BJ (cell line): ENCODE results near the gene SPIRE2. TPM values are rescaled to one million over a fixed set of nuclear protein-coding genes. Genes with fewer than 3 reads are reported as not detected.

Source experiments
- CTCF ChIA-PET: fragments of 350-600 bp; formaldehyde crosslinking; extraction: SDS; loops from one replicate; lab custom pipeline; 2021; ENCODE audit warnings: antibody characterized with exemption, inconsistent platforms; lab: Yijun Ruan, JAX
- POLR2A ChIA-PET: fragments of 300-600 bp; sonication (Branson Sonifier 250); formaldehyde crosslinking; extraction: SDS; loops from one replicate; lab custom pipeline; 2021; ENCODE audit warnings: antibody characterized with exemption; lab: Charles Lee
- DNase-seq: peaks from one replicate; pipeline ENCODE4 v3.0.0-alpha.2; 2011; ENCODE audit warnings: low read depth
- H3K27me3 ChIP-seq: 2 replicates; pipeline ENCODE4 v1.6.0; 2011; ENCODE audit warnings: low read length; ENCODE audit not compliant: control insufficient read depth, insufficient read depth
- H3K36me3 ChIP-seq: 2 replicates; pipeline ENCODE4 v1.5.1; 2011; ENCODE audit warnings: low read length; ENCODE audit not compliant: control insufficient read depth, insufficient read depth
- H3K4me3 ChIP-seq: 2 replicates; pipeline ENCODE4 v1.5.1; 2011; ENCODE audit warnings: low read depth, mild to moderate bottlenecking, control low read depth, low read length
- polyA plus RNA-seq: library from polyadenylated mRNA; depleted of rRNA; stranded (reverse); fragments of >200 nt; gene quantifications from 2 replicates; pipeline ENCODE4 v1.2.3, GENCODE V29; 2011
- TF ChIP-seq, protein P1 (sequence below): IDR thresholded peaks from 2 replicates; pipeline ENCODE4 v1.5.1; 2011; ENCODE audit warnings: low read depth, mild to moderate bottlenecking, control low read depth, inconsistent platforms, low read length, moderate library complexity; ENCODE audit not compliant: insufficient read depth

The SPIRE2 gene
- polyA plus RNA-seq, 1 experiment: 2.3 TPM

DNA sequence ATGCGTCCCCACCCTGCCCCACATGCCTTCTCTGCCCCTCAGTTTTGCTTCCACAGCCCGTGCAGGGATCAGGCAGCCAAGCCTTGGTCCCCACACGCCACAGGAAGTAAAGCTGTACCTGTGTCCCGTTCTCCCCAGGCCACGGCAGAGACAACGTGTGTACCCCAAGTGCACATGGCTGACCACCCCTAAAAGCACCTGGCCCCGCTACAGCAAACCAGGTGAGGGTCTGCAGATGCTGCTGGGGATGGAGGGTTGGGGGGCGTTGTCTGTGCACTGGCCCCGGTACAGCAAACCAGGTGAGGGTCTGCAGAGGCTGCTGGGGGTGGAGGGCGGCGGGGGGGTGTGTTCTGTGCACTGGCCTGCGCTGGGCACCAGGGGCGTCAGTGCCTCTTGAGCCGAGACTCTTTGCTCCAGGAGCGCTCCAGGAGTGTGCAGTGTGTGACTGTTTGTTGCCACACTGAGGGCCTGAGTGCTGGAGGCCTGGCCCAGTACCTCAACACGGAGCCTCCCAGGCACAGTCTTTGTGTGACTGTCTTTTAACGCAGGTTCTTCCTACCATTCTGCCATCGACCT, 63.9 kb downstream of the SPIRE2 start:
- ChIA-PET CTCF (interaction anchor here (1.6 kb wide), 1 partner anchor 18 kb away, joined by 5 read pairs; no protein-coding TSS in a partner anchor), POLR2A (no interaction called here)
- Histone ChIP-seq H3K4me3 (no peak overlapping the region), H3K27me3 (no peaks in the 10 kb centered on the region), H3K36me3 (peaks cover 53% of the 10 kb centered on the region)
- DNase-seq: no peak
- TF ChIP-seq, protein P1, sequence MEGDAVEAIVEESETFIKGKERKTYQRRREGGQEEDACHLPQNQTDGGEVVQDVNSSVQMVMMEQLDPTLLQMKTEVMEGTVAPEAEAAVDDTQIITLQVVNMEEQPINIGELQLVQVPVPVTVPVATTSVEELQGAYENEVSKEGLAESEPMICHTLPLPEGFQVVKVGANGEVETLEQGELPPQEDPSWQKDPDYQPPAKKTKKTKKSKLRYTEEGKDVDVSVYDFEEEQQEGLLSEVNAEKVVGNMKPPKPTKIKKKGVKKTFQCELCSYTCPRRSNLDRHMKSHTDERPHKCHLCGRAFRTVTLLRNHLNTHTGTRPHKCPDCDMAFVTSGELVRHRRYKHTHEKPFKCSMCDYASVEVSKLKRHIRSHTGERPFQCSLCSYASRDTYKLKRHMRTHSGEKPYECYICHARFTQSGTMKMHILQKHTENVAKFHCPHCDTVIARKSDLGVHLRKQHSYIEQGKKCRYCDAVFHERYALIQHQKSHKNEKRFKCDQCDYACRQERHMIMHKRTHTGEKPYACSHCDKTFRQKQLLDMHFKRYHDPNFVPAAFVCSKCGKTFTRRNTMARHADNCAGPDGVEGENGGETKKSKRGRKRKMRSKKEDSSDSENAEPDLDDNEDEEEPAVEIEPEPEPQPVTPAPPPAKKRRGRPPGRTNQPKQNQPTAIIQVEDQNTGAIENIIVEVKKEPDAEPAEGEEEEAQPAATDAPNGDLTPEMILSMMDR: no peak

DNA sequence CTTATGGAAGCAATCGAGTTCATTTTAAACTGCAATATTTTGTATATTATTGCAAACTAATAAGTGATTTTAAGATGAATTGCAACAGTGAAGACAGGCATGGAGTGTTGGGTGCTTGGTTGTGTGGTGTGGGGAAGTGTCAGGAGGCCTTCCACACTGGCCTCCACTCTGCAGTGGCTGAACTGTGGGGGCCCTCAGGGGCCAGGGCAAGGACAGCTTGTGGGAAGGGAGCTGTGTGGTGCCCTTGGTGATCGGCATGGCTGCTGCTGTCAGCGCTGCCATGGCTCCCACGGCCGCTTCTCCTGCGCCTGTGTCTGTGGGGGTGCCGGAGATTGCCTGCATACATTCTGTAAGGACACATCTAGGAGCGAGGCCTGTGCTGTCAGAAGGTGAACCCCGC, 64.4 kb downstream of the SPIRE2 start:
- Histone ChIP-seq H3K4me3 (no peak overlapping the region), H3K27me3 (no peaks in the 10 kb centered on the region), H3K36me3 (peaks cover 51% of the 10 kb centered on the region)
- DNase-seq: no peak
- ChIA-PET CTCF (interaction anchor here (0.9 kb wide), 1 partner anchor 18 kb away, joined by 3 read pairs; no protein-coding TSS in a partner anchor), POLR2A (no interaction called here)
- TF ChIP-seq, protein P1: no peak

DNA sequence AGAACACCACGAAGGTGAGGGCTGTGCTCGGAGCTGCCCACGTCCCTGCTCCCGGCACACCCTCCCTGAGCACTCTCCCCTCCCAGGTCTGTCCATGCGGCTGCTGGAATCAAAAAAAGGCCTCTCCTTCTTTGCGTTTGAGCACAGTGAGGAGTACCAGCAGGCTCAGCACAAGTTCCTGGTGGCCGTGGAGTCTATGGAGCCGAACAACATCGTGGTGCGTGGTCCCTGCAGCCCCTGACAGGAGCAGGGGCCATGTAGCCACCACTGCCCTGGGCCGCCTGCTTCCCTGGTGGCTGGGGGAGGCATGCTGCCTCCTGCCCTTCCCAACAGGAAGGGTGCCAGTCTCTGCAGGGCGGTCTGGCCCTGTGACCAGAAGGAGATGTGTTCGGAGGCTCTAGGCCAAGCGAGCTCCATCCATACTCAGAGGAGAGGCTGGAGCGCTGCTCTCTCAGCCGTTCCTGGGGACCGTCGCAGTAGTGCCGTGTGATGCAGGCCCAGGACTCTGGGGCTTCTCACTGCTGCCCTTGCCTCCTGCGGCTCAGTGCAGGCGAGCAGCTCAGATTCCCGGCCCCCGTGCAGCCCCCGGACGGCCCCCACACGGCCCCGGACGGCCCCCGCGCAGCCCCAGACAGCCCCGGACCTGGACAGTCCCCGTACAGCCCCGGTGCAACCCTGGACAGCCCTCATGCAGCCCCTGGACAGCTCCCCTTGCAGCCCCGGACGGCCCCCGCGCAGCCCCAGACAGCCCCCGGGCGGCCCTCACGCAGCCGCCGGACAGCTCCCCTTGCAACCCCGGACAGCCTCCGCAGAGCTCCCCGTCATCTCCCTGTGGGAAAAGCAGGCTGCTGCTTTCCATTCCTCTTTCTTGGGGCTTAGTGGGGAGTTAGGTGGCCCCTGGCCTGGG, 65.6 kb downstream of the SPIRE2 start:
- Histone ChIP-seq H3K36me3 (peaks cover 56% of the 10 kb centered on the region), H3K27me3 (no peaks in the 10 kb centered on the region), H3K4me3 (no peak overlapping the region)
- POLR2A ChIA-PET: no interaction called here
- CTCF ChIA-PET: interaction anchor here (0.9 kb wide), 1 partner anchor 17 kb away, joined by 3 read pairs; no protein-coding TSS in a partner anchor
- TF ChIP-seq, protein P1: no peak
- DNase-seq: no peak

DNA sequence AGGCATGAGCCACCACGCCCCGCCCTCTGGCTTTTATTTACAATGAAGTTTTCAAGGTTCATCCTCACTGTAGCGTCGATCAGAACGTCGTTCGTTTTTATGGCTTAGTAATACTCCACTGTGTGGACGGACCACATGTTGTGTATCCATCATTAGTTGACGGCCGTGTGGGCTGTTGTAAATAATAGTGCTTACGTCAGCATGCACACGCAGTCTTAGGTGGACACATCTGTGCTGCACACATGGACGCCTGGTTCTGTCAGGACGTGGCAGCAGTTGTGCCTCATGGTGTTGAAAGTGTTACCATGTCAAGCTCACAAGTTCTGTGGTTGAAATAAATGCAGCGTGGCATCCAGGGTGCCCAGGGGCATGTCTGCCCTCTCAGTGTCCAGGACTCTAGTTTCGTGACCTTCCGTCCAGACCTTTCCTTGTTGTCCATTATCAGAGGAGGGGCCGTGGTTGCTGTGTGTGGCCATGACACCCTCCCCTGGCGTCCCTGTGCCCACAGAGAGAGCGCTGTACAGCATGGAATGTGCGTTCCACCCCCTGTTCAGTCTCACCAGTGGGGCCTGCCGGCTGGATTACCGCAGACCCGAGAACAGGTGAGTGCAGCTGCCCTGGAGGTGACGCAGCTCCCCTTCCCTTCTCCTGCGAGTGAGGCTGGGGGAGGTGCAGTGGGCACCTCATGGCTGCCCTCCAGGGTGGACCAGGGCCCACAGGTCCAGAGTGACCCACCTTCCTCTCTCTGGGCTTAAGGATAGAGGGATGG, 67.4 kb downstream of the SPIRE2 start:
- H3K36me3 ChIP-seq: peaks cover 63% of the 10 kb centered on the region
- CTCF ChIA-PET: no interaction called here
- POLR2A ChIA-PET: no interaction called here
- DNase-seq: no peak
- H3K4me3 ChIP-seq: no peak overlapping the region
- no peaks in the 10 kb centered on the region for H3K27me3 ChIP-seq
- TF ChIP-seq, protein P1: no peak

DNA sequence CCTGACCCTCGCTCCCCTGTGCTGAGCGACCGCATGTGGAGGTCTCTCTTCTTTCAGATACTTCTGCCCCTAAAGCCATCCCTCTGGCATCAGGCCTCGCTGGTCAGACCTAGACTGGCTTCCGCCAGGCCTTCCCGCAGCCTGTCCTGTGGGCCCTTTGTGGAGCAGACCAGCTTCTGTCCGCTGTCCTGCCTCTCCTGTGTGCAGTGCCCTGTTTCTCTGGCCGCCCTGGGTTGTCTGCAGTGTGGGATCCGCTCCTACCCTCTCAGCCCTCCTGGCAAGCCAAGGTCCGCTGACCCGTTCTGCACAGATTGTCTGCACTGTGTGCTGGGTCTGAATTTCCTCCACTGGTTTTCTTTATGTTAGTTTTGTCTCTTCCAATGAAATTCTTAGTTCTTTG, 68.9 kb downstream of the SPIRE2 start:
- ChIA-PET POLR2A (no interaction called here), CTCF (interaction anchor here (0.9 kb wide), 1 partner anchor 25 kb away, joined by 3 read pairs; no protein-coding TSS in a partner anchor)
- Histone ChIP-seq H3K27me3 (no peaks in the 10 kb centered on the region), H3K4me3 (no peak overlapping the region), H3K36me3 (peaks cover 55% of the 10 kb centered on the region)
- DNase-seq: no peak
- TF ChIP-seq, protein P1: no peak
